GM19395 (cell line): Measurements from ENCODE around the gene PHF21A.
"Not testable (repeated sequence)": the region's sequence is repeated elsewhere in the genome, so short reads cannot be mapped to it uniquely, and the experiment has no call there.

Experiments
- ATAC-seq: cut with Tn5 transposase; IDR thresholded peaks from one replicate; pipeline ENCODE4 v1.9.1; 2021; ENCODE audit warnings: mild to moderate bottlenecking, moderate library complexity; ENCODE audit not compliant: unreplicated experiment

PHF21A gene

GRCh38 chr11:46038529-46038928 is 82.7 kb downstream of the PHF21A start:
- no peak for ATAC-seq

- no peak for ATAC-seq
These were observed 84.3 kb downstream of the PHF21A start for GRCh38 chr11:46036969-46037368.

GRCh38 chr11:46036009-46036408 is 85.2 kb downstream of the PHF21A start:
- no peak for ATAC-seq

DNA sequence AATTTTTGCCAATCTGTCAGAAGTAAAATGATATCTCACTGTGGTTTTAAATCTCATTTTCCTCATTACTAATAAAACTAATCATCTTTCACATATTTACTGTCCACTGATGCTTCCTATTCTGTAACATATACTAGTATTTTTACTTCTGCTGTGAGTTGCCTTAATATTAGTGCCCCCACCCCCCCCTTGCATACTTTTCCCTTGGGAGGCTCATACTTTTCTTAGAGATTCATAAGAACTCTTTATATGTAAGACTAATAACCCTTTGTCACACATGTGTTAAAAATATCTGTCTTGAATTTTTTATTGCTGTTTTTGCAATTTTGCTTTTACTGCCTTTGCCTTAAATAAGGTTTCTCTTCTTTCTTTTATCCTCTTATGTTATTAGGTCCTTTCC is 87.2 kb downstream of the PHF21A start:
- ATAC-seq = no peak

- no peak for ATAC-seq
These were observed 94.5 kb downstream of the PHF21A start for GRCh38 chr11:46026606-46027293.

DNA sequence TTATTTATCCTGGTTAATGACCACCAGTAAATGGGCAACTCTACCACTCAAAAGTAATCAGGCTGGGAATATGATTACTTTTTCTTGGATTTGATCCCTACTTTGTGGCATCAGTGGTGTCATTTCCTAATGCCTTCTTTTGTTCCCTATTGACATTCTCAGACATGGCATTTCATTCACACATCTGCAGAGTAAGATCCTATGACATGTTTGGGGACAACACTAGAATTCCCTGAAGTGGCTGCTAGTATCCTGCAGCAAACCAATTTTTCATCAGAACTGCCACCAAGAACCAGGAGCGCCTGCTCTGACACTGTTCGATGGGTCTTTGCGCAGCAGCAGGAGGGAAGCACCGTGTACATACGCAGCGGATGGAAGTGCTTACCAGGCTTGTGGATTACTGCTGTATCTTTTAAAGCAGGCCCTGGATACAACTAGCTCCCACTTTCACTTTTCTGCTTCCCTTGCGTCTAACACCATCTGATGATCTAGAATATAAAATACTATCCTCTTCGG is 101.1 kb downstream of the PHF21A start:
- no peak for ATAC-seq

DNA sequence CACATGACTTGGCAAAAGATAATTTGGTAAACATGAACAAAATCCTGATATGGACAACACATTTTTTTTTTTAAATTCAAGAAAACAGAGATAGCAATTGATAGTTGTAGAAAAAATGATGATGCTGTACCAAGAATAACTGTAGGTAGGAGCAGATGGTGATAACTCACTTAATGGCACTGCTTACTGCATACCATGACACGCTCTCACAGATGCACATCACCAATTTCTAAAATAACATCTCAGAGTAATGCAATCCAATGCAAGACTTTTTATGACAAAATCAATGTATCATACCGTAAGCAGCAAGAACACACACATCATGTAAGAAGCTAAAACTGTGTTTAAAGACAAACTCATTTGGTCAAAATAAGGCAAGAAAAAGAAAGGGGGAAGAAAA is 102.6 kb downstream of the PHF21A start:
- ATAC-seq = no peak

GRCh38 chr11:46017341-46017740 is 103.9 kb downstream of the PHF21A start:
- ATAC-seq = no peak

DNA sequence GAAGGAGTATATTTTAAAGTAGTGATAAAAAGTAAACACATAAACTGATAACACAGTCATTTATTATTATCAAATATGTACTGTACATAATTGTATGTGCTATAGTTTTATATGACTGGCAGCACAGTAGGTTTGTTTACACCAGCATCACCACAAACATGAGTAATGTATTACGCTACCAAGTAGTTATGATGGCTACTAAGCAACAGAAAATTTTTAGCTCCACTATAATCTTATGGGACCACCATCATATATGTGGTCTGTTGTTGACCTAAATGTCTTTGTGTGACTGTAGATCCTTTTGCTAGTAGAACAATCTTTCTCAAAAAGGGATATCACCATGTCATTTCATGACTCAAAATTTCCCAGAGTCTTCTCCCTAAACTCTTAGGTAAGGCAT is 105.3 kb downstream of the PHF21A start:
- ATAC-seq = no peak

- not testable (repeated sequence) for ATAC-seq
These were observed 107.1 kb downstream of the PHF21A start for GRCh38 chr11:46014168-46014567.

- no peak for ATAC-seq
These were observed 109.1 kb downstream of the PHF21A start for GRCh38 chr11:46012185-46012584.

GRCh38 chr11:46010100-46010499 is 111.2 kb downstream of the PHF21A start:
- ATAC-seq = no peak

DNA sequence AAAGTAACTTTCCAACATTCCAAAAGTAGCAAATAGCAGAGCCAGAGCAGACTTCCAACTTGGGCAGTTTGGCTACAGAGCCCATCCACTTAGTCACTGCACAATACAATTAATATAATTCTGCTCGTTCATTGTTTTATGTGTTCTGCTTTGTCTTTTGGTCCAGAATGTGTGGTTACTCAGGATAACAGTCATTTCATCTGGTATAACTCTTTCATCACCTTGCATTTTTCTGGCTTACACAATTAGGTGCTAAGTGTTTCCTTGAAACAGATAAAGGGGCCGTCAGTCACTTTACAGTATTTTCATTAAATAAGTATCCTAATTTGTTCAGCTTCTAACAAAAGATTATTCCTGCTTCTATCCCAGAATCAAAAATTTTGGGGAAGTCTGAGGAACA is 111.6 kb downstream of the PHF21A start:
- no peak for ATAC-seq

GRCh38 chr11:46006418-46007070 is 114.7 kb downstream of the PHF21A start:
- no peak for ATAC-seq

GRCh38 chr11:46003572-46003971 is 117.7 kb downstream of the PHF21A start:
- no peak for ATAC-seq

DNA sequence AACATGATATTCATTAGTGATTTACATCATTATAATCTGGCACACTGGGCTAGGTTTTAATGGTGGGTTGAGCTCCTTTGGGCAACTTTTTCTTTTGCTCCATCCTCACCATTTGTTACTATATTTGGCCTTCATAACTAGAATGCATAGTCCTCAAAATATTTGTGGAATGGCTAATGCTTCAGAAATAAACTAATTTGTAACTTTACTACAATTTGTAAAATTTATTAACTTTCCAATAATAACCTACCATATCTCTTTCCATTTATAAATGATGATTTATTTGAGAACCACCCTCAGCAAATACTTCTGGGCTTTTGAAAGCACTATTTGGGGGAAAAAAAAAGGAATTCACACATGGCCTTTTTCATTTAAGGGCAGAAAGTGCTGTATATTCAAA is 119.1 kb downstream of the PHF21A start:
- no peak for ATAC-seq

DNA sequence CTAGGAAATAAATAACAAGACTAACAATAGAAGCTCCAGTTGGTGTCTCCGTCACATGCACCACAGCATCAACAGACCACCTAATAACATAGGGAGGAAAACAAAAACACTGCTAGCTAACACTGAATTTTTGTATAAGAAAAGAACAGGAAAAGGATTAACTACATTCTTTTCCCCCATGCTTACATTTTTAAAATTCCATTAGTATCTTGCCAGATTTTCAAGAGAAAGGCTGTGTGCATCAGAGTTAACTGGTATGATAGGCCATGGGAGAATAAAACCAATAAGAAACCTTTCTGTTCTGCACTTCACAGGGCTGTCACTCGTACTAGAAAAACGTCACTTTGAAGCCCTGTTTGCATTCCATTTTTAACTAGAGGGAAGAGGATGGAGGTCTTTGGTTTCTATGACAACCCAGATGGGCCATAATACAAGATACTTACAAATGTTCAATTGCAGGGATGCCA is 119.8 kb downstream of the PHF21A start:
- ATAC-seq = no peak

- ATAC-seq = no peak
These were observed 123.7 kb downstream of the PHF21A start for GRCh38 chr11:45997599-45997998.

DNA sequence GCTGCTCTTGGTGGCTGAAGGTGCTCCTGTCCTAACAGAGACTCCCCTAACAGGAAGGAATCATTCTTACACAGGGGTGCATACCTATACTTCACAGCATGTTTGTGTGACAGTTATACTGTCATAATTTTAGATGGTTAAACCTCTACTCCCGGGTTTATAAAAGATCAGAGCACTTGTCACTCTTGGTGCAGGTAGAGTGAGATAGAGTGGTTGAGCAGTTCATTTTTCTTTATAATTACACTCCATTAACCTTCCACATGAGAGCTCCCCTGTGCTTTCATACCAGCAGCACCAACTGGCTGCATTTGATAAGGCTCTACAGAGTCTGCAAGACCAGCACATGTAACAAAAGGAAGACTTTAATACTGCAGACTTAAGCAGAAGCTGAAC is 125.9 kb downstream of the PHF21A start:
- ATAC-seq = no peak

- ATAC-seq = no peak
These were observed 126.6 kb downstream of the PHF21A start for GRCh38 chr11:45994371-45995341.

DNA sequence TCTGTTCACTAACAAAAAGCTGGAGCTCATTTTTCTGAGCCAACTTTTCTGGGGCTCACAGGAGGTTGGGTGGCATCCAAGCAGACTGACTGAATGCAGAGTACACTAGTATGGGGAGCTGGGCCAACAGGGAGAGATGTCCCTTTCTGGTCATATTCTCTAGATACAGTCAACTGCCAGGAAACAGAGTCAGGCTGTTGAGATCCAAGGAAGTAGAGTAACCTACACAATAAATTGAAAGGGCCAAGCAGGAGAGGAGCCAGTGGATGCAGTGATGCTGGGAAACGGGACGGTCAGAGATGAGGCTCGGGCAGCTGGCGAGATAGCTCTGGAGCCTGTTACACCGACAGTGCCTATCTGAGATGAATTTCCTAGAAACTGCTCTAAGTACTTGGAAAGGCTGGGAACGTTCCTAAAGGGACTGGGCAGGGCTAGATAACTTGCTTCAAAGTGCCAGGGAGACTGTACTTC is 127.7 kb downstream of the PHF21A start:
- ATAC-seq = no peak
